GM19467 (cell line): ENCODE results near the gene MALRD1.

ENCODE experiments used
- ATAC-seq: cut with Tn5 transposase; IDR thresholded peaks from one replicate; pipeline ENCODE4 v1.9.1; 2021; ENCODE audit warnings: mild to moderate bottlenecking, moderate library complexity; ENCODE audit not compliant: unreplicated experiment

Gene MALRD1

GRCh38 chr10:19629567-19629966 lies 581.0 kb downstream of the MALRD1 start:
- no peak for ATAC-seq

GRCh38 chr10:19634163-19634562 lies 585.6 kb downstream of the MALRD1 start:
- ATAC-seq, result no peak

GRCh38 chr10:19638182-19638895 lies 589.7 kb downstream of the MALRD1 start:
- no peak for ATAC-seq

GRCh38 chr10:19638896-19639233 lies 590.3 kb downstream of the MALRD1 start:
- ATAC-seq, result no peak

- no peak for ATAC-seq
Observed at GRCh38 chr10:19640566-19641263, 592.1 kb downstream of the MALRD1 start.

GRCh38 chr10:19651549-19651948 lies 602.9 kb downstream of the MALRD1 start:
- ATAC-seq, result no peak

- ATAC-seq, result no peak
Observed at GRCh38 chr10:19652750-19653149, 604.1 kb downstream of the MALRD1 start.

- ATAC-seq, result no peak
Observed at GRCh38 chr10:19653931-19654330, 605.3 kb downstream of the MALRD1 start.

- no peak for ATAC-seq
Observed at GRCh38 chr10:19654576-19654975, 606.0 kb downstream of the MALRD1 start.

GRCh38 chr10:19656420-19657042 lies 607.9 kb downstream of the MALRD1 start:
- ATAC-seq, result no peak

GRCh38 chr10:19658131-19658530 lies 609.5 kb downstream of the MALRD1 start:
- no peak for ATAC-seq

GRCh38 chr10:19658622-19659233 lies 610.1 kb downstream of the MALRD1 start:
- ATAC-seq, result no peak

GRCh38 chr10:19659920-19660655 lies 611.5 kb downstream of the MALRD1 start:
- no peak for ATAC-seq

- no peak for ATAC-seq
Observed at GRCh38 chr10:19663344-19663743, 614.7 kb downstream of the MALRD1 start.

GRCh38 chr10:19668116-19668515 lies 619.5 kb downstream of the MALRD1 start:
- no peak for ATAC-seq

- no peak for ATAC-seq
Observed at GRCh38 chr10:19676063-19676462, 627.5 kb downstream of the MALRD1 start.

- ATAC-seq, result no peak
Observed at GRCh38 chr10:19683356-19683755, 634.8 kb downstream of the MALRD1 start.

GRCh38 chr10:19683960-19684359 lies 635.4 kb downstream of the MALRD1 start:
- no peak for ATAC-seq

- ATAC-seq, result no peak
Observed at GRCh38 chr10:19688344-19688743, 639.7 kb downstream of the MALRD1 start.

- no peak for ATAC-seq
Observed at GRCh38 chr10:19689231-19689630, 640.6 kb downstream of the MALRD1 start.

- no peak for ATAC-seq
Observed at GRCh38 chr10:19699299-19699698, 650.7 kb downstream of the MALRD1 start.
